IMR-90 (cell line): ENCODE results near the gene LAMC3. TPM values are rescaled to one million over a fixed set of nuclear protein-coding genes. Genes with fewer than 3 reads are reported as not detected.

Source experiments
- ATAC-seq: fragments of 200-7000 bp; cut with Tn5 transposase; 2 replicates; pipeline ENCODE4 v1.9.1; 2020; ENCODE audit warnings: low read depth, mild to moderate bottlenecking, moderate library complexity
- BruUV-seq: library from RNA; stranded (reverse); fragments of 400-500 nt; replicated peaks from 2 replicates; lab custom pipeline; 2021; lab: Mats Ljungman, UMichigan
- CTCF ChIA-PET: fragments of 300-600 bp; formaldehyde crosslinking; extraction: SDS; loops from one replicate; lab custom pipeline; 2021; ENCODE audit warnings: antibody characterized with exemption; lab: Yijun Ruan, JAX
- POLR2A ChIA-PET: fragments of 300-600 bp; sonication (Branson Sonifier 250); formaldehyde crosslinking; loops from one replicate; lab custom pipeline; 2022; ENCODE audit warnings: antibody characterized with exemption; ENCODE audit not compliant: unreplicated experiment; lab: Charles Lee
- DNase-seq: peaks from one replicate; pipeline ENCODE4 v3.0.0; 2013
- H2AFZ ChIP-seq: replicated peaks from 2 replicates; pipeline ENCODE3; 2013; ENCODE audit warnings: low read length, mild to moderate bottlenecking; ENCODE audit not compliant: poor library complexity
- H2AK5ac ChIP-seq: 2 replicates; pipeline ENCODE4 v1.6.1; 2013; ENCODE audit warnings: low read depth, low read length, inconsistent platforms
- H2AK9ac ChIP-seq: replicated peaks from 2 replicates; pipeline ENCODE3; 2013; ENCODE audit warnings: mild to moderate bottlenecking, low read depth, low read length, moderate library complexity; ENCODE audit not compliant: poor library complexity
- H2BK120ac ChIP-seq: 2 replicates; pipeline ENCODE4 v1.6.1; 2013; ENCODE audit warnings: low read depth, low read length, inconsistent platforms
- H2BK15ac ChIP-seq: 3 replicates; pipeline ENCODE4 v1.6.1; 2013; ENCODE audit warnings: low read depth, low read length, inconsistent platforms
- H2BK20ac ChIP-seq: 2 replicates; pipeline ENCODE4 v1.6.1; 2013; ENCODE audit warnings: low read depth, mild to moderate bottlenecking, inconsistent platforms, low read length, moderate library complexity
- H2BK5ac ChIP-seq: 2 replicates; pipeline ENCODE4 v1.6.1; 2013; ENCODE audit warnings: mild to moderate bottlenecking, low read depth, low read length, inconsistent platforms; ENCODE audit not compliant: poor library complexity, severe bottlenecking
- H3K14ac ChIP-seq: replicated peaks from 2 replicates; pipeline ENCODE4 v1.6.1; 2013; ENCODE audit warnings: low read depth, low read length, inconsistent platforms
- H3K18ac ChIP-seq: 2 replicates; pipeline ENCODE4 v1.6.1; 2013; ENCODE audit warnings: low read depth, low read length, control low read depth
- H3K23ac ChIP-seq: 2 replicates; pipeline ENCODE4 v1.6.1; 2013; ENCODE audit warnings: low read depth, low read length, inconsistent platforms
- H3K27ac ChIP-seq: 2 replicates; pipeline ENCODE4 v1.5.1; 2013; ENCODE audit warnings: mild to moderate bottlenecking, control low read depth, low read length; ENCODE audit not compliant: insufficient read depth
- H3K27me3 ChIP-seq: 2 replicates; pipeline ENCODE4 v1.6.1; 2013; ENCODE audit warnings: low read length; ENCODE audit not compliant: control insufficient read depth, insufficient read depth
- H3K36me3 ChIP-seq: 2 replicates; pipeline ENCODE4 v1.6.1; 2013; ENCODE audit warnings: low read length, mixed read lengths; ENCODE audit not compliant: control insufficient read depth, insufficient read depth
- H3K4ac ChIP-seq: 2 replicates; pipeline ENCODE4 v1.6.1; 2013; ENCODE audit warnings: low read depth, low read length, inconsistent platforms
- H3K4me1 ChIP-seq: 2 replicates; pipeline ENCODE4 v1.6.1; 2013; ENCODE audit warnings: low read length, mixed read lengths; ENCODE audit not compliant: control insufficient read depth, insufficient read depth
- H3K4me2 ChIP-seq: 2 replicates; pipeline ENCODE4 v1.6.1; 2013; ENCODE audit warnings: low read depth, mild to moderate bottlenecking, control low read depth, low read length, moderate library complexity
- H3K4me3 ChIP-seq: 2 replicates; pipeline ENCODE4 v1.5.1; 2013; ENCODE audit warnings: low read depth, mild to moderate bottlenecking, control low read depth, low read length, moderate library complexity; ENCODE audit not compliant: insufficient read depth
- H3K56ac ChIP-seq: 2 replicates; pipeline ENCODE4 v1.6.1; 2013; ENCODE audit warnings: low read length, inconsistent platforms; ENCODE audit not compliant: insufficient read depth; ENCODE audit errors: extremely low read depth
- H3K79me1 ChIP-seq, 2 experiments: 2 replicates each; pipeline ENCODE4 v1.6.1; 2013; ENCODE audit warnings: low read length in 2 of 2, inconsistent platforms in 1 of 2, low read depth in 1 of 2
- H3K9ac ChIP-seq: 2 replicates; pipeline ENCODE4 v1.6.1; 2013; ENCODE audit warnings: low read depth, low read length, control low read depth
- H3K9me1 ChIP-seq: 2 replicates; pipeline ENCODE4 v1.6.1; 2013; ENCODE audit warnings: low read length, inconsistent platforms; ENCODE audit not compliant: insufficient read depth
- H3K9me3 ChIP-seq: 2 replicates; pipeline ENCODE4 v1.6.1; 2013; ENCODE audit warnings: low read length; ENCODE audit not compliant: control insufficient read depth, insufficient read depth
- H4K20me1 ChIP-seq: 2 replicates; pipeline ENCODE4 v1.6.1; 2013; ENCODE audit warnings: low read length, inconsistent platforms; ENCODE audit not compliant: insufficient read depth
- H4K5ac ChIP-seq: 2 replicates; pipeline ENCODE4 v1.6.1; 2013; ENCODE audit warnings: mild to moderate bottlenecking, low read depth, low read length, control low read depth
- H4K8ac ChIP-seq, 2 experiments: 2 replicates each; pipeline ENCODE4 v1.6.1; 2013; ENCODE audit warnings: low read depth in 2 of 2, low read length in 2 of 2, control low read depth in 1 of 2, inconsistent platforms in 1 of 2
- H4K91ac ChIP-seq: 2 replicates; pipeline ENCODE4 v1.6.1; 2013; ENCODE audit warnings: low read depth, low read length, inconsistent platforms; ENCODE audit not compliant: insufficient read depth
- BHLHE40 ChIP-seq: fragments of 150-350 bp; IDR thresholded peaks from 2 replicates; pipeline ENCODE4 v1.6.1; 2016; ENCODE audit warnings: mild to moderate bottlenecking, low read depth, low read length
- CEBPB ChIP-seq: IDR thresholded peaks from 2 replicates; pipeline ENCODE4 v1.6.1; 2012; ENCODE audit warnings: low read depth, low read length, improper control_type of control experiment
- CHD1 ChIP-seq: IDR thresholded peaks from 2 replicates; pipeline ENCODE4 v1.6.1; 2012; ENCODE audit warnings: low read depth, low read length, improper control_type of control experiment
- FOS ChIP-seq: fragments of 150-350 bp; IDR thresholded peaks from 2 replicates; pipeline ENCODE4 v1.6.1; 2016; ENCODE audit warnings: low read depth, low read length
- MAFK ChIP-seq: IDR thresholded peaks from 2 replicates; pipeline ENCODE4 v1.6.1; 2012; ENCODE audit warnings: low read depth, low read length, improper control_type of control experiment
- MAZ ChIP-seq: IDR thresholded peaks from 2 replicates; pipeline ENCODE4 v1.6.1; 2012; ENCODE audit warnings: low read depth, mild to moderate bottlenecking, low read length, improper control_type of control experiment, moderate library complexity, borderline replicate concordance
- NFE2L2 ChIP-seq: fragments of 150-350 bp; IDR thresholded peaks from 2 replicates; pipeline ENCODE4 v1.6.1; 2016; ENCODE audit warnings: low read depth, mild to moderate bottlenecking, low read length
- POLR2A ChIP-seq: IDR thresholded peaks from 2 replicates; pipeline ENCODE4 v1.6.1; 2012; ENCODE audit warnings: mild to moderate bottlenecking, low read depth, low read length
- RAD21 ChIP-seq: IDR thresholded peaks from 2 replicates; pipeline ENCODE4 v1.6.1; 2012; ENCODE audit warnings: low read length, improper control_type of control experiment
- RCOR1 ChIP-seq: IDR thresholded peaks from 2 replicates; pipeline ENCODE4 v1.6.1; 2012; ENCODE audit warnings: mild to moderate bottlenecking, low read length, improper control_type of control experiment; ENCODE audit not compliant: insufficient replicate concordance
- RFX5 ChIP-seq: IDR thresholded peaks from 2 replicates; pipeline ENCODE4 v1.8.0; 2012; ENCODE audit warnings: low read depth, mild to moderate bottlenecking, low read length, moderate library complexity
- SMC3 ChIP-seq: fragments of 150-350 bp; IDR thresholded peaks from 2 replicates; pipeline ENCODE4 v1.6.1; 2016; ENCODE audit warnings: low read depth, mild to moderate bottlenecking, antibody characterized with exemption, low read length, moderate library complexity
- WGBS, 2 experiments: methylation state at CpG; one replicate each; pipeline versions ENCODE4 v1.1.5 to v1.1.7; 2013; ENCODE audit warnings: missing lambda C conversion rate in 2 of 2; ENCODE audit not compliant: insufficient read length in 1 of 2; ENCODE audit errors: extremely low coverage in 2 of 2; 5-methylcytosine and 5-hydroxymethylcytosine counted together
- dilution Hi-C: fragments of 300-500 bp; cut with HindIII; formaldehyde crosslinking; loops from one replicate; pipeline ENCODE4 v1.14.3; 2018; ENCODE audit warnings: low sequenced_read_pairs; ENCODE audit not compliant: unreplicated experiment
- in situ Hi-C: fragments of 300-500 bp; cut with MboI; formaldehyde crosslinking; loops from 3 replicates; pipeline ENCODE4 v1.14.3; 2019; ENCODE audit warnings: low sequenced_read_pairs, inconsistent platforms, mixed read lengths
- intact Hi-C: fragments of 100-400 bp; cut with micrococcal nuclease; formaldehyde crosslinking; loops from 2 replicates; pipeline ENCODE4 v1.10.0; 2022
- polyA plus RNA-seq, 3 experiments: library from polyadenylated mRNA; depleted of rRNA; stranded (reverse); fragments of >200 nt; gene quantifications; 2 replicates each; pipeline ENCODE4 v1.2.3, GENCODE V29; 2012; ENCODE audit warnings: low replicate concordance in 1 of 3
- total RNA-seq: library from RNA; depleted of rRNA; stranded (reverse); fragments of >200 nt; gene quantifications from 2 replicates; pipeline ENCODE4 v1.2.3, GENCODE V29; 2012
- TF ChIP-seq, protein P1 (sequence below): conservative IDR thresholded peaks from 2 replicates; pipeline ENCODE4 v1.5.1; 2012; ENCODE audit warnings: mild to moderate bottlenecking, low read depth, low read length, improper control_type of control experiment
- TF ChIP-seq, protein P2 (sequence below): fragments of 150-350 bp; IDR thresholded peaks from 2 replicates; pipeline ENCODE4 v1.6.1; 2017; ENCODE audit warnings: mild to moderate bottlenecking, antibody characterized with exemption, low read length, low read depth

The LAMC3 gene
- total and polyA plus RNA-seq, 2 of the 4 experiments (the other 2 are of a cell fraction), result not detected

DNA sequence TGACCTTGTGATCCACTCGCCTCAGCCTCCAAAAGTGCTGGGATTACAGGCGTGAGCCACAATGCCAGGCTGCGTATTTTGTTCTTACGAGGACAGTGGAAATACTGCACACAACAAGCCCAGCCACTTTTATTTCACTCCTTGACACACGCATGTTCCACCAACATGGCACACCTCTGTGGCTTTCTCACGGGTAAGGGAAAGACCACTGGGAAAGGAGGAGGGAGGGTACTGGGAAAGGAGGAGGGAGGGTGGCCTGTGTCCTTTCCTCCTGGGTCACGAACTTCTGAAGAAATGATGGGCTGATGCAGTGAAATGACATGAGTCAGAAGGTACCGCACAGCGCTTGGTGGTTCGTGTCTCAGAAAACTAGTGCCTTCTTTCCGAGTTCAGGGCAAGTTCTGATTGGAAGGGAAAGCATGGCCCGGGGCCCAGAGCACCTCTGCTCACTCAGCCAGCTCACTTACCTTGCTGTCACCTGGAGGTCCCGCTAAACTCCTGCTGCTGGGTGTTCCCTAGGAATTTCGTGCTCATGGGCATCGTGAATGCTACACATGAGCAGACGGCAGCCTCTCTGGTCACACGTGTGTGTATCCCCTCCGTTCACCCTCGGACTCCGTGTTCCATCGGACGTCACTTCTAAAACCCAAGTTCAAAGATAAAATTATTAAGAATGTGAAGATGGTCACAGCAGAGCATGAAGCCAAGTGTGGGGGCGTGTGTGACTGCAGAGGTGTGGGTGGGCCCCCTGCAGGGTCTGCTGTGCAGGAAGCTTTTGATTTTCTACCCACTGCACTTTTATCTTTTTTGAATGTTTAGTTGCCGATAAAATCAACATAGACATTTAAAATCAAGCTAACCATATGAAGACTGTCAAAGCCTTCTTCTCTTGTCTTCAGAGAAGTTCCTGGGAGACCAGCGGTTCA lies 42.9 kb downstream of the LAMC3 start:
- H3K9me1 ChIP-seq, result no peaks in the 10 kb centered on the region
- H3K4ac ChIP-seq, result no peak overlapping the region
- BruUV-seq, result no TSS peak
- H3K9ac ChIP-seq, result no peak overlapping the region
- H3K79me1 ChIP-seq, result no peaks in the 10 kb centered on the region
- CTCF ChIA-PET, result no interaction called here
- H2BK20ac ChIP-seq, result no peak overlapping the region
- in situ Hi-C loops, result no loop called here
- dilution Hi-C loops, result no loop called here
- no CpG with 5 or more reads among the region's 25 CpGs for WGBS, 2 experiments
- H4K5ac ChIP-seq, result no peak overlapping the region
- TF ChIP-seq MAFK (no peak), RFX5 (no peak), RCOR1 (no peak), FOS (no peak), CHD1 (no peak), RAD21 (no peak), NFE2L2 (no peak), BHLHE40 (no peak), SMC3 (no peak), POLR2A (no peak), CEBPB (no peak), MAZ (no peak)
- TF ChIP-seq, protein P1, sequence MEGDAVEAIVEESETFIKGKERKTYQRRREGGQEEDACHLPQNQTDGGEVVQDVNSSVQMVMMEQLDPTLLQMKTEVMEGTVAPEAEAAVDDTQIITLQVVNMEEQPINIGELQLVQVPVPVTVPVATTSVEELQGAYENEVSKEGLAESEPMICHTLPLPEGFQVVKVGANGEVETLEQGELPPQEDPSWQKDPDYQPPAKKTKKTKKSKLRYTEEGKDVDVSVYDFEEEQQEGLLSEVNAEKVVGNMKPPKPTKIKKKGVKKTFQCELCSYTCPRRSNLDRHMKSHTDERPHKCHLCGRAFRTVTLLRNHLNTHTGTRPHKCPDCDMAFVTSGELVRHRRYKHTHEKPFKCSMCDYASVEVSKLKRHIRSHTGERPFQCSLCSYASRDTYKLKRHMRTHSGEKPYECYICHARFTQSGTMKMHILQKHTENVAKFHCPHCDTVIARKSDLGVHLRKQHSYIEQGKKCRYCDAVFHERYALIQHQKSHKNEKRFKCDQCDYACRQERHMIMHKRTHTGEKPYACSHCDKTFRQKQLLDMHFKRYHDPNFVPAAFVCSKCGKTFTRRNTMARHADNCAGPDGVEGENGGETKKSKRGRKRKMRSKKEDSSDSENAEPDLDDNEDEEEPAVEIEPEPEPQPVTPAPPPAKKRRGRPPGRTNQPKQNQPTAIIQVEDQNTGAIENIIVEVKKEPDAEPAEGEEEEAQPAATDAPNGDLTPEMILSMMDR, result no peak
- TF ChIP-seq, protein P2, sequence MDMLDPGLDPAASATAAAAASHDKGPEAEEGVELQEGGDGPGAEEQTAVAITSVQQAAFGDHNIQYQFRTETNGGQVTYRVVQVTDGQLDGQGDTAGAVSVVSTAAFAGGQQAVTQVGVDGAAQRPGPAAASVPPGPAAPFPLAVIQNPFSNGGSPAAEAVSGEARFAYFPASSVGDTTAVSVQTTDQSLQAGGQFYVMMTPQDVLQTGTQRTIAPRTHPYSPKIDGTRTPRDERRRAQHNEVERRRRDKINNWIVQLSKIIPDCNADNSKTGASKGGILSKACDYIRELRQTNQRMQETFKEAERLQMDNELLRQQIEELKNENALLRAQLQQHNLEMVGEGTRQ, result no peak
- H2BK15ac ChIP-seq, result no peak overlapping the region
- H2AK5ac ChIP-seq, result no peak overlapping the region
- no peak overlapping the region for H3K4me2 ChIP-seq
- H4K91ac ChIP-seq, result no peak overlapping the region
- H3K4me3 ChIP-seq, result no peak overlapping the region
- H3K14ac ChIP-seq, result no peak overlapping the region
- no peak for DNase-seq
- H3K56ac ChIP-seq, result no peak overlapping the region
- H3K36me3 ChIP-seq, result no peaks in the 10 kb centered on the region
- POLR2A ChIA-PET, result interaction anchor here (0.6 kb wide), 2 partner anchors 12 to 549 kb away, joined by 3 to 5 read pairs; no protein-coding TSS in a partner anchor
- no peak overlapping the region for H2AK9ac ChIP-seq
- H2BK5ac ChIP-seq, result no peak overlapping the region
- H3K18ac ChIP-seq, result no peak overlapping the region
- peaks cover 25% of the 10 kb centered on the region for H3K27me3 ChIP-seq
- H3K9me3 ChIP-seq, result peaks cover 5% of the 10 kb centered on the region
- intact Hi-C loops, result no loop called here
- no peak overlapping the region for H3K23ac ChIP-seq
- H2AFZ ChIP-seq, result no peak overlapping the region
- no peak for ATAC-seq
- H2BK120ac ChIP-seq, result no peak overlapping the region
- H3K27ac ChIP-seq, result no peak overlapping the region
- no peak overlapping the region for H4K8ac ChIP-seq
- no peaks in the 10 kb centered on the region for H4K20me1 ChIP-seq
- H3K4me1 ChIP-seq, result no peaks in the 10 kb centered on the region
